GM11168 (cell line): Measurements from ENCODE around the gene CEP135.
"Not testable (repeated sequence)": the region's sequence is repeated elsewhere in the genome, so short reads cannot be mapped to it uniquely, and the experiment has no call there.

Experiments
- in situ Hi-C: fragments of 300-500 bp; cut with MboI; formaldehyde crosslinking; loops from one replicate; pipeline ENCODE4 v1.12.0; 2022; ENCODE audit warnings: low sequenced_read_pairs; ENCODE audit not compliant: unreplicated experiment

CEP135 gene

GRCh38 chr4:55941881-55942396 lies 6.8 kb upstream of the CEP135 start:
- in situ Hi-C loops, result loop anchor here (10.0 kb wide), 1 partner anchor 113 kb away; no protein-coding TSS in a partner anchor

GRCh38 chr4:55947254-55947882 lies 1.4 kb upstream of the CEP135 start:
- in situ Hi-C loops, result loop anchor here (10.0 kb wide), 1 partner anchor 107 kb away; no protein-coding TSS in a partner anchor

GRCh38 chr4:55947912-55948725 lies 626 bp upstream of the CEP135 start:
- in situ Hi-C loops, result loop anchor here (10.0 kb wide), 1 partner anchor 107 kb away; no protein-coding TSS in a partner anchor

GRCh38 chr4:55949482-55949802 lies 697 bp downstream of the CEP135 start:
- in situ Hi-C loops, result loop anchor here (10.0 kb wide), 1 partner anchor 105 kb away; no protein-coding TSS in a partner anchor

- in situ Hi-C loops, result no loop called here
Measured at GRCh38 chr4:55951191-55951922, 2.6 kb downstream of the CEP135 start.

GRCh38 chr4:55955710-55956109 lies 7.0 kb downstream of the CEP135 start:
- in situ Hi-C loops, result no loop called here

- in situ Hi-C loops, result no loop called here
Measured at GRCh38 chr4:55959655-55960054, 10.9 kb downstream of the CEP135 start.

- in situ Hi-C loops, result no loop called here
Measured at GRCh38 chr4:55964046-55964445, 15.3 kb downstream of the CEP135 start.

GRCh38 chr4:55965585-55965984 lies 16.8 kb downstream of the CEP135 start:
- in situ Hi-C loops, result no loop called here

GRCh38 chr4:55966324-55966723 lies 17.6 kb downstream of the CEP135 start:
- in situ Hi-C loops, result not testable (repeated sequence)

- in situ Hi-C loops, result no loop called here
Measured at GRCh38 chr4:55967376-55967775, 18.6 kb downstream of the CEP135 start.

GRCh38 chr4:55973650-55974049 lies 24.9 kb downstream of the CEP135 start:
- in situ Hi-C loops, result no loop called here

- in situ Hi-C loops, result no loop called here
Measured at GRCh38 chr4:55977811-55978210, 29.1 kb downstream of the CEP135 start.

- in situ Hi-C loops, result no loop called here
Measured at GRCh38 chr4:55979562-55979961, 30.8 kb downstream of the CEP135 start.

GRCh38 chr4:55980725-55981124 lies 32.0 kb downstream of the CEP135 start:
- in situ Hi-C loops, result no loop called here

GRCh38 chr4:55982976-55983375 lies 34.2 kb downstream of the CEP135 start:
- in situ Hi-C loops, result no loop called here

GRCh38 chr4:55989766-55990165 lies 41.0 kb downstream of the CEP135 start:
- in situ Hi-C loops, result no loop called here

- in situ Hi-C loops, result no loop called here
Measured at GRCh38 chr4:55993994-55994663, 45.4 kb downstream of the CEP135 start.

- in situ Hi-C loops, result no loop called here
Measured at GRCh38 chr4:55996646-55997045, 47.9 kb downstream of the CEP135 start.

GRCh38 chr4:56003606-56004005 lies 54.9 kb downstream of the CEP135 start:
- in situ Hi-C loops, result no loop called here
